NCI-H2227 (cell line): ENCODE results near the gene LPAR5.
A peak's percentile ranks its signal among the peaks of the same experiment; 100 is the strongest.

ENCODE experiments used
- DNase-seq: peaks from one replicate; lab custom pipeline; 2025; ENCODE audit not compliant: unreplicated experiment; lab: John Stamatoyannopoulos, UW

The LPAR5 gene

GRCh38 chr12:6635856-6636531, at the start of gene LPAR5:
Gene LPAR5 (minus strand): TSS chr12:6635959. CDS start chr12:6621248, 14,711 bp downstream.
- DNase-seq, result no peak

DNA sequence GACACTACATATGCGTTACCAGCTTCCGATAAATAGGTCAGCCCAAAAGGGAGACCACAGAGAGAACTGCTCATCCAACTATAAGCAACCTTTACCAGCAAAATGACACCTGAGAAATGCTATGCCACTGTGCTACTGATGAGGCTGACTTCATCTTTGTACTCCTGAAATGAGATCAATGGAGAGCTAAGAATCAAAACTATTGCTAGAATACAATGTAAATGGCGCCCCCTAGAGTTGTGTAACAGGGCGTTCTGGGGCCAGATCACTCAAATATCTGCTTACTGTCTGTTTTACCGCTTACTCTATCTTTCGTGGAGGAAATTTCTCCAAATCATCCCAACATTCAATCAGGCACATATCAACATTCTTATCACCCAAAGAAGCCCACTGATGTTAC, 48.9 kb upstream of the LPAR5 start:
- peak; percentile 59 for DNase-seq

DNA sequence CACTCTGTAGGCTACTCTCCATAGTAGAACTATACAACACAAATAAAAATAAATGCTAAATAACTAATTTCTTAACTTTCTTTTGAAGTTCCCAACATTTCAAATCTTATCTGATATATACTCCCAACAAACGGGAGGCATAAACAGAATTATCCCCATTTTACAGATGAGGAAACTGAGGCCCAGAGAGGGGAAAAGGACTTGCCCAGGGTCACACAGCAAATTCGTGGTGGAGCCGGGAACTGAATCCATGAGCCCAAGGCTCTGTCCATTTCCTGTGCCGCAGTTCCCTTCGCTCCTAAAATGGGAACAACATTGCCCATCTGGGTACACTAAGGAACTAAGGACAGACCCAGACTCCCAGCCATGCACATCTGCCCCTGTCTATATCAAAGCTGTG, 41.2 kb upstream of the LPAR5 start:
- no peak for DNase-seq

- DNase-seq, result no peak
Measured at GRCh38 chr12:6672143-6672542, 36.4 kb upstream of the LPAR5 start.

GRCh38 chr12:6667559-6668210, 31.9 kb upstream of the LPAR5 start:
- no peak for DNase-seq

DNA sequence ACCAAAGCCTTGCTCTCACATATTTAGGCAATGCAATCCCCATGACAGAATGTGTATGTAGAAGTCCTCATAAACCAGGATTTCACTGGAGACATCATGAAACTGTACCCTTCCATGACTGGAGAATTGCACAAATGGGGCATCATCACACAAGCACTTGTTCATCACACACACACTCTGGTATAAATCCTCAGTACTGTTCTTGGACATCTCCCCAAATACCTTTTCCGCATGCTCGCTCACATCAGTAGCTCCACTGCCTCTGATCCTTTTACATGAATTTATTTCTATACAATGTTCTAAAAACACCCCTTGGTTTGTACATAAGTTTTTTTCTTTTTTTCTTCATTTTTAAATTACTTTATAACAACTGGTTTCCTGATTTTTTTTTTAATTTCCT, 30.5 kb upstream of the LPAR5 start:
- no peak for DNase-seq

GRCh38 chr12:6664902-6665301, 29.1 kb upstream of the LPAR5 start:
- no peak for DNase-seq

DNA sequence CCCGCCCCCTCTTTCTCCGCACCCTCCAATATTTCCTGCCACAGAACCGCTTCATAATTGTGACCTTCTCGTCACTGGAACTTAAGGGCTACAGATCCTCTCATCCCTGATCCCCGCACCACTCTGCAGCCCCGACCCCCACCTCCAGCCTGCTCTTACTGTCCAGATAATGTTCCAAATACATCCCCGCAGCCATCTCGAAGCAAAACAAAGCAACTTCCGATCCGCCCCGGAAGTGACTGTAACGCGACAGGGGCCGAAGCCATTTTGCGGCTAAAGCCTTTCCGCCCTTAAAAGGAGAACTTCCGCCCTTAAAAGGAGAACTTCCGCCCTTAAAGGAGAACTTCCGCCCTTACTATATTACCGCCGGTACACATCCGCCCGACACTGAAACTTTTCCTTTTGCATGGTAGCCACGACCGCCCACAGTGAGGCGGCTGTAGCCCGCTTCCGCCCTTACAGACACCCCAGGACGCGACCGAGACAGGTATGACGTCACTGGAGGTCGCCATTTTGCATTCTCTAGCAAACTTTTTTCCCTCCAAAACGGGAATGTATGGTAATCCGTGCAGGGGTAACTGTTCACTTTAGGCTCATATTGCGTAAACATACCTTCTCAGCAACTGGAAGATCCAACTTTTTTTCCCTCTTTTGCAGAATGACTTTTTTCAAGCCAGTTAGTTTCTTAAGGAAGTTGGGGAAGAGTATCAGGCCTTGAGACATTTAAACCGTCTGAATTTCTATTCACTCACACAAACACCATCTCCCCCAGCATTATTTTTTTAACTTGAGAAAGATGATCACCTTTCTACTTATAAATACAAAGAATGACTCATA, 27.4 kb upstream of the LPAR5 start, which contains the start of gene ING4:
TSS of gene ING4 (minus strand) at position 214 of the 837 bp plus-strand sequence. CDS start at position 196, 18 bp downstream.
- peak; percentile 98 for DNase-seq

GRCh38 chr12:6662602-6662905, 26.8 kb upstream of the LPAR5 start:
- peak; percentile 70 for DNase-seq

- no peak for DNase-seq
Measured at GRCh38 chr12:6653987-6654386, 18.2 kb upstream of the LPAR5 start.

GRCh38 chr12:6653342-6653741, 17.6 kb upstream of the LPAR5 start:
- DNase-seq, result no peak

- no peak for DNase-seq
Measured at GRCh38 chr12:6652391-6652790, 16.6 kb upstream of the LPAR5 start.

DNA sequence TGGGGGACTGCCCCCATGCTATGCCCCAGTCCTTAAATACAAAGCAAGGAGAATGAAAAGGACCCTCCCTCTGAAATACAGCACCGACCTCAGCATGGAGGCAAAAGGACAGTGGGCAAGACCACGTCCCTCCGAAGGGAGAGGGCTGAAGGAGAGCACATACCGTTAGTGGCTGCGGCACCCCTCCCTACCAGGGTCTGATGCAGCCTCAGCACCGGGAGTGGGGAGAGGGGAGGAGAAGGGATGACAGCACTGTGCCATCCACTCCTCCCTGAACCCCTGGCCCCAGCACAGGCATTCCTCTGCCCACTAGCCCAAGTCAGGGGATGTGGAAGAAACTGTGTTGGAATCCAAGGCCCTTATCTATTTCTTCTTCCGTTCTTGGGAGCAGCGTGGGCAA, 15.1 kb upstream of the LPAR5 start:
- no peak for DNase-seq

DNA sequence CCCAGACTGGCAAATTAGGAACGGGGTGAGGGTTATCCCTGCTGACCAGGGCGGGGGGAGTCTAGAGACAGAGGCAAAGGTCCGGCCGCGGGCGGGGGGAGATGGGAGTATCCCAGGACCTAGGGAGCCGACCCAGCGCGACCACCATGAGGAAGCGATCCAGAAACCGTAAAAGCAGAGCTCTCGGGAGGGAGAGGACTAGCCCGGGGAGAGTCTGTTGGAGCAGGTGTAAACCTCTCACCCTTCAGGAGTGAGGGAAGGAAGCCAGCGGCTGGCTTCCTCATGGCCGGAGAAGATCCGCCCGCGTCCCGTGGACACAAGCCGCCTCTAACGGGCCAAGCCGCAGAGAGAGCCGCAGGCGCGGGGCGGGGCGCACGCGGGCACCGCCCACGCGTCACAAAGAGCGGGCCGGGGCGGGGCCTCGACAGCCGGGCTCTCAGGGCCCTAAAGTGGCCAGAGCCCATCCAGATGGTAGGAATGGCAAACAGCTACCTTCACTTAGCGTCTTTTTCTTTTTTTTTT, 11.4 kb upstream of the LPAR5 start, which contains the start of gene ACRBP:
TSS of gene ACRBP (minus strand) at position 350 of the 522 bp plus-strand sequence. CDS start at position 284, 66 bp downstream.
- DNase-seq, result peak; percentile 72

GRCh38 chr12:6646276-6647082, 10.7 kb upstream of the LPAR5 start:
- peak; percentile 12 for DNase-seq

DNA sequence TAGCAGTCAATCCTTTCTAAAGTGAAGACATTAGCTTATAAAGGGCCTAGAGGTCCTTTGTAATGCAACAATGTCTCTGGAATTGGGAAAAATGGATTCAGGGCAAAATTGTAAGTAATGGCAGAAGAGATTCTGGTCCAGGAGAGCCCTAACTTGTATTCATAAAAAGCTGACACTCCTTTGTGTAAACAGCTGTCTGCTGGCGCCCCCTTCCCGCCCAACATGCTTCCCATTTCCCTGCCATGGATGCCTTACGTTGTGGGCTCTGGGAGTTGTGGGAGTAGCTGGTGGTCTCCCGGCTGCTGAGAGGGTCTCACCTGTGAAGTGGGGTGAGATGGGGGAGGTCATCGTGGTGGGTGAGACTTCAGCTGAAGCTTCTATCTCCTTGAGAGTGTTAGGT, 9.1 kb upstream of the LPAR5 start:
- no peak for DNase-seq

GRCh38 chr12:6644257-6644596, 8.5 kb upstream of the LPAR5 start:
- no peak for DNase-seq

DNA sequence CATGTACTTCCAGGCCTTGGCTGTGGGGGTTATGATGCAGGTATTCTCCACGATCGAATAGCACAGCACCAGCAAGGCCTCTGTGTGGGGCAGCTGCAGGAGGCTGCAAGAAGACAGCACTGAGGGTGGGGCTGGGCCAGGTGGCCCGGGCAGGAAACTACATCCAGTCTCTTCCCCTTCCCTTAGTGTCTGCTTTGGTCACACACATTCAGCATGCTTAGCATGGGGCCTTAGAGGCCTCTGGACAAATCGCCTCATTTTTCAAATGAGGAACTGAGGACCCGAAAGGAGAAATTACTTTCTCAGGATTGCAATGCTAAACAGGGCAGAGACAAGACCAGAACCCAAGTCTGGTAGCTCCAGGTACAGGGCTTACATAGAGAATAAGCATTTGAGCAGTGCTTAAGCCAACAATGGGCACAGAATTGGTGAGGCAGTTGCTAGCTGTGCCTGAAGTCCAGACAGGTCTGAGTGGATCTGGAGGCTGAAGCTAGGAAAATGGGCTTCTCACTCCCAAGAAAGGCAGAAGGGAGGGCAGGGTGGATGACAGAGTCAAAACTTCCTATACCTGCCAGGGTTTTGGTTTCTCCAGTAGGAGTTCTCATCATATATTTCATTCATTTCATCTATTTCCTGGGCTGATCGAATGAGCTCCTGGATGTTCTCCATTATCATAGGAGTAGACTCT, 8.0 kb upstream of the LPAR5 start:
- DNase-seq, result no peak

- DNase-seq, result no peak
Measured at GRCh38 chr12:6641131-6641530, 5.4 kb upstream of the LPAR5 start.

DNA sequence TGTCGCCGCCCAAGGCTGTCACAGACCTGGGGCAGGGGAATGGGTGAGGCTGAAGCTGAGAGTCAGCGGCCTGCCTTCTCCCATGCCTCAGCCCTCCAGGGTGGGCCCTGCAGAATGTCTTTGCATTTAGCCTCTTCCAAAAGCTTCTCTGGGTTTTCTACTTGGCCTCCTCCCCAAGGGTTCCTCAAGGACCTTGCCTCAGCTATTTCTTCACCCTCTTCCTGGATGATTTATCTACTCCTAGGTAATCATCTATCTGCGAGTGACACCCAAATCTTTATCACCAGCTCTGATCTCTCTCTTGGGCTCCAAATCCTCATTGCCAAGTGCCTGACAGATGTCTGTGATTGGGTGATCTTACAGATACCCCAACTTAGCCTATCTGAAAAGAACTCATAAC, 4.7 kb upstream of the LPAR5 start:
- no peak for DNase-seq
